NCI-H1048 (cell line): ENCODE measurements around the gene RGCC.
"Not testable (repeated sequence)": the region's sequence is repeated elsewhere in the genome, so short reads cannot be mapped to it uniquely, and the experiment has no call there.

ENCODE experiments used
- DNase-seq: peaks from one replicate; lab custom pipeline; 2025; lab: John Stamatoyannopoulos, UW

The RGCC gene, protein sequence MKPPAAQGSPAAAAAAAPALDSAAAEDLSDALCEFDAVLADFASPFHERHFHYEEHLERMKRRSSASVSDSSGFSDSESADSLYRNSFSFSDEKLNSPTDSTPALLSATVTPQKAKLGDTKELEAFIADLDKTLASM

DNA sequence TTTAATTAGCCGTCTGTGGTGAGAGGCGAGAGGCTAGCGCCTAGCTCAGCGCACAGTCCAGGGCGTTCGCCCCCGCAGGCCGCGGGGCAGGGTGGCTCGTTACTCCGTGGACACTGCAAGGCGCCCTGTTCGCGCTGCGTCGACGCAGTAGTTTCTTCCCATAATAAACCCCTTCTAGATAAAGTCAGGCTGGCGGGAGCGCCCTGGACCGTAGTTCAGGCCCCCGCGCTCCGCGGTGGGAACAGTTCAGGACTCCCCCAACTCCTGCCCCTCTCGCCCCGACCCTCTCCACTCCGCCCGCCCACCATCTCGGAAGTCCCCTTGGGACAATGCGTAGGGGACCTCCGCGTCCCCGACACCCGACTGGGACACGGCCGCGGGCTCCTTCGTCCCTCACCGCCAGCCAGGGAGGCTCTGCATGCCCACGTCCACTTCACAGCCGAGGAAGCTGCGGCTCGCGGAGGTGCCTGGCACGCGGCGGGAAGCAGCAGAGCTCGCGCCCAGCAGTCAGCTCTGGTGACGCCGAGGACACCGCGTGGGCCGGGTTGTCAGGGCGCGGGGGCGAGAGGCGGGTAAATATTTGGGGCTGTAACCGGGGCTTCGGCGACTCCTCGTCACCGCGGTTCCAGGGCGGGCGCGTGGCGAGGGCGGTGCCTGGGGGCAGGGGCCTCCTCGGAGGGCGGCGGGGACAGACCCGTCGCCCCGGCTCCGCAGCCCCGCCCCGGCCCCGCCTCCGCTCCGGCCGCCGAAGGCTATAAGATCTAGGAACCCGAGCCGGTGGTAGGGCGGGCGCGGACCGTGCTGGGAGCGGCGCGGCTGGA is at the start of gene RGCC:
RGCC (plus strand) TSS at position 783 of the 821 bp plus-strand sequence. CDS start 158 bp downstream, outside the sequence.
- DNase-seq: no peak

DNA sequence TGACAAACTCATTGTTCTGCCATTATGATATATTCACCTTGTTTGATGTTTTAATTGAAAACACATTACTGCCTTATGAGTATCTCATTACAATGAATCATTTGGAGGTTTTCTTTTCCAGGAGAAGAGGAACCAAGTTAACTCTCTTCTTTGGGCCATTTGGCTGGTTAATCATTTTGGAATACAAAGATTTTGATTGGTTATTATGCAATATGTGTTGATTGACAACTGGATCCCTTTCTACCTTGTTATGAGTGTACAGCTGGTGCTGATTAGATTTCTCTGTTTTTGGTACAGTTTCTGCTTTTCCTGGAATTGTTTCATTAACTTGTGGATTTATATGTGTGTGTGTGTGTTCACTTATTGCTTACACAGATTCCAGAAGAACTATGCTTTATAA is 49.2 kb upstream of the RGCC start:
- no peak for DNase-seq

DNA sequence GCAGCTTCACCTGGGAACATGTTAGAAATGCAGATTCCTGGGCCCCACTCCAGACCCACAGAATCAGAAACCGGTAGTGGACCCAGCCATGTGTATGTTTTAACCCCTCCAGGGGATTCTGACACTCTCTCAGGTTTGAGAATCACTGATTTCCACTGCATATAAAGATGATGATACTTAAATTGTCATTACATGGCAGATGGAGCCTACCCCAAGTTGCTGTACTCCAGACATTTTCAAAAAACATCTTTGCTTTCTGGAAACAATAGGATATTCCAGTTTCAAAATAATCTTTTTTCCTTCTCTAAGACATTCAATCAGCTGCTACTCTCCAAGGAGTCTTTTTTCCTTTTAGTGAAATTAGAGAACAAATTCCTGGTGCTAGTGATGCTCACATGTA is 48.6 kb upstream of the RGCC start:
- no peak for DNase-seq

DNA sequence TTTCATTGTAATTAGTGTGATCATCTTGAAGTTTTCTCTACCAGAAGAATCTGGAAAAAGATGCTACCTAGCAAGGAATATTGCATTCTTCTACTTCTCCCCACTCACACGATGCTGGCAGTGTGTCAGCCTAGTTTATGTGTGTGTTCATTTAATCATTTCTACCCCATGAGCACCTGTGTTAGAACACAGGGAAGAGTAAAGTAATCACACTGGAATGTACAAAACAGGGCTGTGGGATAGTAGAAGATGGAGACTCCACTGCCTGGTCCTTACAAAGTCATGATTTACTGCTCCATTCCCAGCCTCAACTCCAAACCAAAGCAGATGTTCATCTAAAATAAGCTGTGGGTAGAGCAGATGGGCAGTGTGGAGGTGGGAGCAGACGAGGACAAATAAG is 47.7 kb upstream of the RGCC start:
- DNase-seq: no peak

DNA sequence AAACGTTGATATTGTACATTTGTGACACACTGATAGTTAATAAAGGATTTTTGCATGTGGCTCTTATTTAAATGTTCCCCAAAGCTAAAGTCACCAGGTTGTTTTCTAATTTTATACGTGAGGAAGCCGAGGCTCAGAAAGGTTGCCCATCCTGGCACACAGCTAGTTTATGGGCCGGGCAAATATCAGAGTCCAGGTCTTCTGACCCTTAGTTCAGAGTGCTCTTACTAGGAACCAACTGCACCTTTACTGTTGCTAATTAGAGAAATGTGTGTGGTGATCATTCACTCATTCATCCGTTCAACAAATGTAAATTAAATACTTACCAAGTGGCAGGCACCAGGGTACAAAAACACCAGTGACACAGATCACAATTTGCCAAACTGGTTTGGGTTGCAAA is 46.3 kb upstream of the RGCC start:
- DNase-seq: no peak

DNA sequence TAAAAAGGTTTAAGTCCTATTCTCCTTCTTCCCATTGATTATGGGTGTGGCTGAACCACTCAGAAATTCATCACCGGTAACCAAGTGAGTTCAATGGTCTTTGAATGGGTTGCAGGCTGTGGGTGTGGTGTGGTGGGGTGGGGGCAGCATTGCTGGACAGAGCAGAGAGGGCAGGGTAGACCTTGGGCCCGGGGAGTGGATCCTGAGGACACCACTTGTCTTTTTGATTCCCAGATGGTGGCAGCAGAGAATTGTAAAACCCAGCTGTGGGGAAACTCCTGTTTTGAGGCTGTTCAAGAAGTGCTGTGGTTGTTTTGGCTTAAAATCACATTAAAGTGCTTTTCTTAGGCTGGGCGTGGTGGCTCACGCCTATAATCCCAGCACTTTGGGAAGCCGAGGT is 45.8 kb upstream of the RGCC start:
- DNase-seq: no peak

DNA sequence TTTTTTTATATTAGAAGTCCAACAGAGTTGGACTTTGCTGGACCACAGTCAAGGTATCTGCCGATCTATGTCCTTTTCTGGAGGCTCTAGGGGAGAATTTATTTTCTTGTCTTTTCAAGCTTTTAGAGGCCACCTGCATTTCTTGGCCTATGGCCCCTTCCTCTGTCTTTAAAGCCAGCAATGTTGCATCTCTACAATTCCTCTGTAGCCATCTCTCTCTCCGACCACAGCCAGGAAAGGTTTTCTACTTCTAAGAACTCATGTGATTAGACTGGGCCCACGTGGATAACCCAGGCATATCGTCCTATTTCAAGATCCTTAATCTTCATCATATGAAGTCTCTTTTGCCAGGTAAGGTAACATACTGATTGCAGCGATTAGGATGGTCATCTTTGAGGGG is 43.5 kb upstream of the RGCC start:
- no peak for DNase-seq

DNA sequence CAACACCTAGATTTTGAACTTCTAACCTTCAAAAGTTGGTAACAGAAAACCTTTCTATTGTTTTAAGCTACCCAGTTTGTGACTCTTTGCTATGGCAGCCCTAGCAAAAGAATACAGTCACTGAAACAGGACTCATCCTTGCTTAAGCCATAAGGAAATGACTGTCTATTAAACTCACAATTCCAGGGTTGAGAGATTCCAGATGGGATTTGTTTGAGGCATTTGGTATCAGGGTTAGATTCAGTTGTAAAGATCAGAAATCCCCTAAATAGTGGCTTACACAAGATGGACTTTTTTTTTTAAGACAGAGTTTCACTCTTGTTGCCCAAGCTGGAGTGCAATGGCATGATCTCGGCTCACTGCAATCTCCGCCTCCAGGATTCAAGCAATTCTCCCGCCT is 41.1 kb upstream of the RGCC start:
- DNase-seq: no peak

DNA sequence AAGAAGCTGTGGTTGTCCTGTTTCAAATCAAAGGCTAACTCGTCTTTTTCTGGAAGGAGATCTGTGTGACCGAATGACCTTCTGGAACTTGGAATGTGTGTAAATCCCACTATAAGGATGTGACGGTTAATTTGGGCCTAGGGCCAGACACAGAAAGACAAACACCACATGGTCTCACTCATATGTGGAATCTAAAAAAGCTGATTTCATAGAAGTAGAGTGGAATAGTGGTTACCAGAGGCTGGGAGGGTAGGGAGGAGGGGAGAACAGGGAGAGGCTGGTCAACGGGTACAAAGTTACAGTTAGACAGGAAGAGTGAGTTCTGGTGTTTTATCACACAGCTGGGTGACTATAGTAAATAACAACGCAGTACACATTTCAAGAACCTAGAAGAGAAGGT is 39.3 kb upstream of the RGCC start:
- DNase-seq: no peak

DNA sequence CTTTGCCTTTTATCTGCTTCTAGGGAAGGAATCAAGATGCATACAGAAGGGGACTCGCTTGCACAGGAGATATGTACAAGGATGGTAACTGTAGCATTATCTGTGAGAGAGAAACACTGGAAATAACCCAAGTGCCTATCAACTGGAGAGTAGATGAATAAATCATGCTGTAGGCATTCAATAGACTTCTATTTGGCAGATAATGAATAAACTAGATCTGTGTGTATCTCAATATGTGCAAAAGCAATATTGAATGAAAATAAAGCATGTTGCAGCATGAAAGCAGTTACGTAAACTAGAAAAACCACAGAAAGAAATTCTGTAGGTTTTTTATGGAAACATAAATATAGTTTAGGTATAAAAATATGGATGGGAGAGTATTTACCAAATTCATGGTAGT is 38.6 kb upstream of the RGCC start:
- no peak for DNase-seq

DNA sequence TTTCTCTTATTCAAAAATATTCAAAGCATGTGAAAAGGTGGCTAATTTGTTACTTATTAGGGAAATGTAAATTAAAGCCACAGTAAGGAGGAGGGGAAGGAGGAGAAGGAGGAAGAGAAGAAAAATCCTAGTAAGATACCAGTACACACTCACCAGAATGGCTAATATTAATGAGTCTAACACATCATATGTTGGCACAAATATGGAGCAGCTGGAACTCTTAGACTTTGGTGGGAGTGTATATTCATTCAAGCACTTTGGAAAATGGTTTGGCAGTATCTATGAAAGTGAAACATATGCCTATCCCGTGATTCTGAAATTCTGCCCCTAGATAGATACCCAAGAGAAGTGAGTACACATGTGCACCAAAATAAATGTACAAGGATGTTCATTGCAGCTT is 38.1 kb upstream of the RGCC start:
- no peak for DNase-seq

DNA sequence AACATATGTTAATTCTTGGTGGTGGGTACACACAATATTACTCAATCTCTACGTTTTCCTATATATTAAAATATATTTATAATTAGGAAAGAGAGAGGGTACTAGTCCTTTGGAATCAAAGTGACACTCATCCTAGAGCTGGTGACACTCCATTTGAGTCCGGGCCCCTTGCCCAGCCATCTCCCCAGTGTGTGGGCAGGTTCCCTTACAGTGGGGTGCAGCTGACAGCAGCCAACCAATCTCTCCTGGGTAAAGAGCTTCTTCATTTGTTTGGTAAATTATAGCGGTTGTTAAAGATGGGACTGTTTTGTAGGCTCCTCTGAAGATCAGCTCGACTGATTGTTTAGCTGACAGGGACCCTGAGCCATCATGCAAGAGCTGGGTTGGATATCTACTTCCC is 37.2 kb upstream of the RGCC start:
- no peak for DNase-seq

DNA sequence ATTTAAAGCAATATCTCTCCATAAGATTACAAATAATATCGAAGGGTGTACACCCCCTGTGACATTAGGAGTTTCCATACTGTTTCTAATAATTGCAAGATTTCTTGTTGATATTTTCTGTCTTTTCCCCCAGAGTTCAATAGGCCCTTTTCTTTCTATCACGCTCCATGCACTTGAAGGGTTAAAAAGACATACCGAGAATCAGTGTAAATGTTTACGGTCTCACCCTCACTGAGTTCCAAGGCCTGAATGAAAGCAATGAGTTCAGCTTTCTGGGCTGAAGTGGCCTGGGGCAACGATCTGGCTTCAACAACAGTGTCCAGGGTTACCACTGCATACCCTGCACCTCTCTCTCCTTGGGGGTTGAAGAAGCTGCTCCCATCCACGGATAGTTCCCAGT is 36.0 kb upstream of the RGCC start:
- DNase-seq: not testable (repeated sequence)

DNA sequence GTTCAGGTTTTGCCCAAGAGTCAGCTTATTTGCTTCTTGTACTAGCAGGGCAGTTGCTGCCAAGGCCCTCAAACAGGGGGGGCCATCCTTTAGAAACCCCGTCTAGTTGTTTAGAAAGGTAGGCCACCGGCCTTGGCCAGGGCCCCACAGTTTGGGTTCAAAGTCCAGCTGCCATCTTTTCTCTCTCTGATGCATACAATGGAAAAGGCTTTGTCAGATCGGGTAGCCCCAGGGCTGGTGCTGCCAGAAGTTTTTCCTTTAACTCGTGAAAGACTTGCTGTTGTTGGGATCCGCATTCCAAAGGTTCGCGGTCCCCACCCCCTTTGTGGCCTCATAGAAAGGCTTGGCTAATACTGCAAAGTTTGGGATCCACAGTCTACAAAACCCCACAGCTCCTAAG is 35.4 kb upstream of the RGCC start:
- DNase-seq: not testable (repeated sequence)

DNA sequence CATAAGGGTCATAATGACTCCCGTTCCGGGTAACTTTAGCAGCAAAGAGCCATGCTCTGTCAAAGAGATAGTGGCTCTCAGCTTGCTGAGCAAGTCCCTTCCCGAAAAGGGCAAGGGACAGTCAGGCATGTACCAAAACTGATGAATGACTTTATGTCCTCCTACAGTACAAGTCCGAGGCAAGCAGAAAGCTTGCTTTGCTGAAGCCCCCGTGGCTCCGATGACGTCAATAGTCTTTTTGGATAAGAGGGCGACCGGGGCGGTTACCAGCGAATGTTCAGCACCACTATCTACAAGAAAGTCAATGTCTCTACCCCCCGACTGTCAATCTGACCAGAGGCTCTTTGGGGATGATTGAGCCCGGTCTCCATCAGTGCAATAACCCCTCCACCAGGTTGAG is 34.1 kb upstream of the RGCC start:
- not testable (repeated sequence) for DNase-seq

DNA sequence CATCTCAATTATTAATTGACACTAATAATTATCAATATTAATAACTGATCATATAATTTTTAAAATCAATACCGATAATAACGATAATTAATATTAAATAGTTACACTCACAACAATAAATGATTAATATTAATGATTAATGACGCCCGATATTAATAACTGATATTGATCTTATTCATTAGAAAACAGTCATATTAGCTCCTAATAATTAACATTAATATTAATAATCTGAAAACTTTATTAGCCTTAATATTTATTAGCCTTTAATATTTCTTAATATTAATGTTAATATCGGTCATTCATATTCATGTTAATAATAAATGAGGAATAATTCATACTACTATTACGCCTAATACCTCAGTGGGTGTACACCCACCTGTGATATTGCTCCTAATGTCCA is 32.7 kb upstream of the RGCC start:
- not testable (repeated sequence) for DNase-seq

DNA sequence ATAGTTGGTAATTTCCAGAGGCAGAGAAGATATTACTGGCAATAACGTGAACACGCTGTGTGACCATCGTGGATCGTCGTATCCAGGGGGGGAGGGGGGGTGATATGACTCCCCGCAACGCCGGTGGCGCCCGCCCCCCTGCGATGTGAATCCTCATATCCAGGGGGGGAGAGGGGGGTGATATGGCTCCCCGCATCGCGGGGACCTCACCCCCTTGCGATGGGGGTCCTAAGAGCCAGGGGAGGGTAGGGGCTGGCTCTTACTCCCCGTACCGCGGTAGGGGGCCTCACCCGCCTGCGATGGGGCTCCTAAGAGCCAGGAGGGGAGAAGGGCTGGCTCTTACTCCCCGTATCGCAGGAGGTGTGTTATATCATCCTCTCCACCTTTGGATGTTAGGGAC is 31.3 kb upstream of the RGCC start:
- DNase-seq: no peak

DNA sequence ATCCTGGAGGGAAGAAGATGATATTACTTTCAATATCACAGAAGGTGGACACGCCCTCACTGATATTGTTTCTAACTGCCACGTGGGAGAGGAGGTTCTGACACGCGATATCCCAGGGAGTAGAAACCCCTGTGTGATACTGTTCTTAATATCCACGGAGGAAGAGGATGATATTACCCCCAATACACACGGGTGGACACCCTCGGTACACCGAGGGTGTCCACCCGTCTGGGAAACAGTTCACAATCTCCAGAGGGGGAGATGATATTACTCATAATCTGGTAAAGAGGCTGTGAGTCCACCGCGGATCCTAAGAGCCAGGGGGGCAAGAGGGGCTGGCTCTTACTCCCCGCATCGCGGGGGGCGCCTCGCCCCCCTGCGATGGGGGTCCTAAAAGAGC is 29.7 kb upstream of the RGCC start:
- no peak for DNase-seq

DNA sequence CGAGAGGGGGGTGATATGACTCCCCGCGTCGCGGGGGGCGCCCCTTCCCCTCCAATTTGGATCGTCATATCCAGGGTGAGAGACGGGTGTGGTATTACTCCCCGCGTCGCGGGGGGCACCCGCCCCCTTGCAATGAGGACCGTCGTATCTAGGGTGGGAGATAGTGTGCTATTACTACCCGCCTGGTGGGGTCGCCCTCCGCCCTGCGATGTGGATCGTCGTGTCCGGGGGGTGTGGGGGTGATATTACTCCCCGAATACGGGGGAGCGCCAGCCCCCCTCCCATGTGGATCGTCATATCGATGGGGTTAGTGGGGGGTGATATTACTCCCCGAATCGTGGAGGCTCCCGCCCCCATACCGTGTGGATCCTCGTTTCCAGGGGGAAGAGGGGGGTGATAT is 29.2 kb upstream of the RGCC start:
- no peak for DNase-seq

DNA sequence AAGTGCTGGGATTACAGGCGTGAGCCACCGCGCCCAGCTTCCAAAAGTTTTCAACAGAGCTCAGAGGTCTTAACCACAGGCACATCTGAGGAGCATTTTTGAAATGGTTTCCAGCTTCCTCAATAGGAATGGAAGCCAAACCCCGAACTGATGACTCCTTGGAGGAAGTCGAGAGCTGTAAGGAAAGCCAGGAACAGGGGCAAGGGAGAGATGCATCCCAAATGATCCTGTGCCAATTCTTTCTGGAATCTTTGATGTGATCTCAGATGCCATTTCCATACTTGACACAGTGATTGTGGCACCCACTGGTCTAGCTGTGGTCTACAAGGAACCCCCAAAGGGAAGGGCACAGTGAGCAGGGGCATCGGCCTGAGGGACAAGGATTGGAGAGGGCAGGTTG is 23.3 kb upstream of the RGCC start:
- not testable (repeated sequence) for DNase-seq

DNA sequence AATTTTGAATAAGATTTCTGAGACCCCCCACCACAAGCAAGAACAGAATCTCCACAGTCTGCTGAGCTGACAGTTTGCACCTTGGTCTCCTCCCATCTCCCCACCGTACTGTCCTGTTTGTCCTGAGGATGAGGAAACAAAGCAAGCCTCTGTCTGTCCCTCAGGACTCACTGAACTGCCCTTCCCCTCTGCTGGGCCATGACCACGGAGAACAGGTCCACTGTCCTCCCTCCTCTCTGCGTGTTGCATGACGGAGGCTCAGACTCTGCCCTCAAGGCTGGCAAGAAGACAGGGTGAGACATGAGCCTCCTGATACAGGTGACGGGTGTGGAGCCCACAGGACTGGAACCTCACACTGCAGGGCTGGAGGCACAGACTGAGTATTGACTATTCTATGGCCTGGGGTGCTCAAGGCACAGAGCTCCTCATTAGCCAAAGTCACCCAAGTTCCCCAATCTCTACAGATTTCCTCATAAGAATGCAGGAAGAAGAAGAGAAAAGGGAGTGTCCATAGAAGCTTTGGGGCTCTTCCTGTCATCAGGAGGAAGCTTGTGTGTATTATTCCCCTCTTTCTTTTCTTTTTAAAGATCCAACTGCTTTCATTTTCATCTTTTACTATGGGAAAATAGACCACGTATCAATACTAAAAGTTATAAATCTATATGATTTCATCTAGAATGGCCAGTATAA is 22.4 kb upstream of the RGCC start:
- no peak for DNase-seq

DNA sequence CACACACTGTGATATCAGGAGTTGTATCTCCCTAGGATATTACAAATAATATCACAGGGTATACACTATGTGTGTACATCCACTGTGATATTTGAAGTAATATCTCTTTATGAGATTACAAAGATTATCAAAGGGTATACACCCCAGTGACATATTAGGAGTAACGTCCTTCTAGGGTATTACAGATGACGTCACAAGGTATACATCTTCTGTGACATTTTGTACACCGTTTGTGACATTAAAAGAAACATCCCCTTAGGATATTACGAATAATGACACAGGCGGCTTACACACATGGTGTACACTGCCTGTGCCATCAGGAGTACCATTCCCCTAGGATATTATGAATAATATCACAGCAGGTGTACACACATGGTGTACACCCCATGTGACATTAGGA is 13.4 kb upstream of the RGCC start:
- no peak for DNase-seq

DNA sequence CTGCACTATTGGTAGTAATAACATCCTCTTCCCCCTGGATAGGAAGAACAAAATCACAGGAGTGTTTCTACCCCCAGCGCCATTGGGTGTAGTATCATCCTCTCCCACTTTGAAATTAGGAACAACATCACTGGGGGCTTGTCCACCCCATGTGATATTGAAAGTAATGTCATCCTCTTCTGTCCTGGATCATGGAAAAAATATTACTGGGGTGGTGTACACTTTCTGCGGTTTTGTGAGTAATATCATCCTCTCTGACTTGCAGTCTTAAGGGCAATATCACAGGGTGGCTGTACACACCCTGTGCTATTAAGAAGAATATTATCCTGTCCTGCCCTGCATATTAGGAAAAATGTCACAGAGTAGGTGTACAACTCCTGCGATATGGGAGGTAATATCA is 4.9 kb upstream of the RGCC start:
- no peak for DNase-seq
